Measurements from ENCODE around the gene ACOT11. TPM values are rescaled to one million over a fixed set of nuclear protein-coding genes. Genes with fewer than 3 reads are reported as not detected.

The ACOT11 gene
- total and polyA plus RNA-seq, 9 of the 15 experiments (the other 6 are each of a cell fraction or from before 2014, with no cell fraction given) = 0.04 to 1.2 (median 0.64) TPM; not detected in 2

DNA sequence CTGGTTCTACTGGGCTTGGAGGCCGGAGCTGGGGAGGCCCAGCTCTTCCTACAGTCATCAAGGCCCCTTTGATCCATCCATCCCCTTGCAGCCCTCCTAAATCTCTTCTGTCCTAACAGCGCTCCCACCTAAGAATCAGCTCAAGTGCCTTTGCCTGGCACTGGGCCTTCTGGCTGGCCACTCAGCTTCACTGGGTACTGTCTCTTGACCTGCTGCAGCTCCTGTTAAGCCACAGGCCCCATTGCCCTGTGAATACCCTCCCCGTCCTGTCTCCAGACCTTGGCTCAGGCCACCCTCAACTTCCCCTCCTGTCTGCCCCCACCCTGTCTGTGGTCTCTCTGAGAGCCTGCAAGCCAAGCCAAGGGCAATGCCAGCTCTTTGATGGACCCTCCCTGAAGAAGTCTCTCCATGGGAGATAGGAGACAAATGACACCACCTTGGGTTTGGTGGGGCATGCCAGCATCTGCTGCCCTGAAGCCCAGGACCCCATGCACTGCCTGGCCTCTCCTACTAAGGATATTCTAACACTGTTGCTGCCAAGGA is 48.0 kb downstream of the ACOT11 start (continued):
- TF ChIP-seq SUPT5H (IDR thresholded peaks at IDR 0.05) (no peak), ADNP (tag; IDR thresholded peaks at IDR 0.05) (no peak), SMARCC2 (IDR thresholded peaks at IDR 0.05; ENCODE audit: low read depth) (no peak)
- TF ChIP-seq, protein P1, sequence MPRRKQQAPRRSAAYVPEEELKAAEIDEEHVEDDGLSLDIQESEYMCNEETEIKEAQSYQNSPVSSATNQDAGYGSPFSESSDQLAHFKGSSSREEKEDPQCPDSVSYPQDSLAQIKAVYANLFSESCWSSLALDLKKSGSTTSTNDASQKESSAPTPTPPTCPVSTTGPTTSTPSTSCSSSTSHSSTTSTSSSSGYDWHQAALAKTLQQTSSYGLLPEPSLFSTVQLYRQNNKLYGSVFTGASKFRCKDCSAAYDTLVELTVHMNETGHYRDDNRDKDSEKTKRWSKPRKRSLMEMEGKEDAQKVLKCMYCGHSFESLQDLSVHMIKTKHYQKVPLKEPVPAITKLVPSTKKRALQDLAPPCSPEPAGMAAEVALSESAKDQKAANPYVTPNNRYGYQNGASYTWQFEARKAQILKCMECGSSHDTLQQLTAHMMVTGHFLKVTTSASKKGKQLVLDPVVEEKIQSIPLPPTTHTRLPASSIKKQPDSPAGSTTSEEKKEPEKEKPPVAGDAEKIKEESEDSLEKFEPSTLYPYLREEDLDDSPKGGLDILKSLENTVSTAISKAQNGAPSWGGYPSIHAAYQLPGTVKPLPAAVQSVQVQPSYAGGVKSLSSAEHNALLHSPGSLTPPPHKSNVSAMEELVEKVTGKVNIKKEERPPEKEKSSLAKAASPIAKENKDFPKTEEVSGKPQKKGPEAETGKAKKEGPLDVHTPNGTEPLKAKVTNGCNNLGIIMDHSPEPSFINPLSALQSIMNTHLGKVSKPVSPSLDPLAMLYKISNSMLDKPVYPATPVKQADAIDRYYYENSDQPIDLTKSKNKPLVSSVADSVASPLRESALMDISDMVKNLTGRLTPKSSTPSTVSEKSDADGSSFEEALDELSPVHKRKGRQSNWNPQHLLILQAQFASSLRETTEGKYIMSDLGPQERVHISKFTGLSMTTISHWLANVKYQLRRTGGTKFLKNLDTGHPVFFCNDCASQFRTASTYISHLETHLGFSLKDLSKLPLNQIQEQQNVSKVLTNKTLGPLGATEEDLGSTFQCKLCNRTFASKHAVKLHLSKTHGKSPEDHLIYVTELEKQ (CRISPR knock-in tag; IDR thresholded peaks at IDR 0.05) = no peak

DNA sequence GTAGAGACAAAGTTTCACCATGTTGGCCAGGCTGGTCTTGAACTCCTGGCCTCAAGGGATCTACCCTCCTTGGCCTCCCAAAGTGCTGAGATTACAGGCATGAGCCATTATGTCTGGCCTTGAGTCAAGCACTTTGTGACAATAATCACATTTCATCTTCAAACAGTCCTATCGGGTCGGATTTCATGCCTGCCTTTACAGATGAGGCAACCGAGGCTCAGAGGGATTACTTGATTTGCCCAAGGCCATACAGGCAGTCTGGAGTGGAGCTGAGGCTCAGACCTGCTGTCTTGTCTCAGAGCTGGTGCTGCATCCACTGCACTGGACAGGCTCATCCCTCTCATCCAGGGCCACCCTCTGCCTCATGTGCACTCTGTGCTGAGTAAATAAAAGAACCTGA is 48.7 kb downstream of the ACOT11 start:
- WGBS (ENCODE audit: insufficient coverage, low coverage, missing lambda C conversion rate) = 0% methylated on average over 3 of the region's 3 CpGs
- Histone ChIP-seq H4K20me1 (replicated peaks; ENCODE audit: control insufficient read depth, insufficient read depth, low read length) (no peaks in the 10 kb centered on the region), H3K4me2 (ENCODE audit: insufficient read depth, low read length) (no peak overlapping the region), H3K9me1 (ENCODE audit: control insufficient read depth, insufficient read depth, low read length) (no peaks in the 10 kb centered on the region), H3K79me2 (ENCODE audit: control insufficient read depth, insufficient read depth, low read length) (no peaks in the 10 kb centered on the region), H3K36me3 (ENCODE audit: control insufficient read depth, insufficient read depth, low read length) (no peaks in the 10 kb centered on the region), H3K9ac (ENCODE audit: insufficient read depth in 1 of 2, low read depth in 2 of 2, low read length in 2 of 2) (no peak overlapping the region), H3K27me3 (ENCODE audit: control insufficient read depth in 2 of 2, insufficient read depth in 2 of 2, low read length in 2 of 2) (peaks cover 21 to 42% of the 10 kb centered on the region in 2 experiments), H3K4me1 (replicated peaks in 1 of 2; ENCODE audit: control insufficient read depth in 2 of 2, insufficient read depth in 2 of 2, low read length in 2 of 2) (peaks cover 0 to 10% of the 10 kb centered on the region in 2 experiments; a peak in 1 of 5 replicates), H3K4me3 (no peak overlapping the region), H3K27ac (ENCODE audit: extremely low read depth, low read depth, low read length) (no peak overlapping the region), H2AFZ (ENCODE audit: low read depth, low read length) (no peak overlapping the region), H3K9me3 (replicated peaks; ENCODE audit: control insufficient read depth, insufficient read depth, low read depth, low read length) (no peaks in the 10 kb centered on the region)
- DNase-seq (ENCODE audit: extremely low read depth in 1 of 4, low spot score in 3 of 4) (no peak), ATAC-seq (peak; percentile 14; the same call in 1 of the 3 replicates), FAIRE-seq (no peak)
- BruUV-seq (replicated peaks) = no TSS peak
- intact Hi-C loops (cut with micrococcal nuclease) = no loop called here
- ChIA-PET POLR2A (interaction anchor here (0.8 kb wide), 1 partner anchor 10 kb away, joined by 3 read pairs; no protein-coding TSS in a partner anchor), CTCF (ENCODE audit: low intra/inter-chr PET ratio) (no interaction called here)
- in situ Hi-C loops (cut with MboI) = no loop called here
- TF ChIP-seq ZNF561 (CRISPR knock-in tag; conservative IDR thresholded peaks at IDR 0.05) = no peak
- TF ChIP-seq EGR1 (conservative IDR thresholded peaks at IDR 0.05) = no peak
- TF ChIP-seq CBFB (CRISPR knock-in tag; IDR thresholded peaks at IDR 0.05) = no peak
- TF ChIP-seq ZNF717 (CRISPR knock-in tag; IDR thresholded peaks at IDR 0.05) = no peak
- TF ChIP-seq CXXC5 (CRISPR knock-in tag; IDR thresholded peaks at IDR 0.05) = no peak
- no peak for TF ChIP-seq CHD4 (IDR thresholded peaks at IDR 0.05; ENCODE audit: insufficient read depth, insufficient replicate concordance, low read depth, low read length, poor library complexity, severe bottlenecking)
- TF ChIP-seq, protein P2, sequence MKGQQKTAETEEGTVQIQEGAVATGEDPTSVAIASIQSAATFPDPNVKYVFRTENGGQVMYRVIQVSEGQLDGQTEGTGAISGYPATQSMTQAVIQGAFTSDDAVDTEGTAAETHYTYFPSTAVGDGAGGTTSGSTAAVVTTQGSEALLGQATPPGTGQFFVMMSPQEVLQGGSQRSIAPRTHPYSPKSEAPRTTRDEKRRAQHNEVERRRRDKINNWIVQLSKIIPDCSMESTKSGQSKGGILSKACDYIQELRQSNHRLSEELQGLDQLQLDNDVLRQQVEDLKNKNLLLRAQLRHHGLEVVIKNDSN (CRISPR knock-in tag; IDR thresholded peaks at IDR 0.05) = no peak
- TF ChIP-seq, protein P3, sequence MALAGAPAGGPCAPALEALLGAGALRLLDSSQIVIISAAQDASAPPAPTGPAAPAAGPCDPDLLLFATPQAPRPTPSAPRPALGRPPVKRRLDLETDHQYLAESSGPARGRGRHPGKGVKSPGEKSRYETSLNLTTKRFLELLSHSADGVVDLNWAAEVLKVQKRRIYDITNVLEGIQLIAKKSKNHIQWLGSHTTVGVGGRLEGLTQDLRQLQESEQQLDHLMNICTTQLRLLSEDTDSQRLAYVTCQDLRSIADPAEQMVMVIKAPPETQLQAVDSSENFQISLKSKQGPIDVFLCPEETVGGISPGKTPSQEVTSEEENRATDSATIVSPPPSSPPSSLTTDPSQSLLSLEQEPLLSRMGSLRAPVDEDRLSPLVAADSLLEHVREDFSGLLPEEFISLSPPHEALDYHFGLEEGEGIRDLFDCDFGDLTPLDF (CRISPR knock-in tag; IDR thresholded peaks at IDR 0.05) = no peak
- TF ChIP-seq SPI1 (IDR thresholded peaks at IDR 0.05; ENCODE audit: borderline replicate concordance, low read depth, low read length) = no peak
- no peak for TF ChIP-seq NCOR1 (IDR thresholded peaks at IDR 0.05)
- TF ChIP-seq HDAC2 (IDR thresholded peaks at IDR 0.05) = no peak
- no peak for TF ChIP-seq ZNF431 (CRISPR knock-in tag; IDR thresholded peaks at IDR 0.05)
